HFFc6 (cell line): ENCODE data around the gene ASCL3. TPM values are rescaled to one million over a fixed set of nuclear protein-coding genes. Genes with fewer than 3 reads are reported as not detected.

Experiments
- DNase-seq: peaks from one replicate; pipeline ENCODE4 v3.0.0-alpha.2; 2018
- H3K27ac Mint-ChIP-seq: 2 replicates; pipeline ENCODE4 v1.8.0; 2020; ENCODE audit warnings: mild to moderate bottlenecking, mixed read lengths
- H3K27me3 Mint-ChIP-seq: 2 replicates; pipeline ENCODE4 v1.8.0; 2021; ENCODE audit warnings: mild to moderate bottlenecking, moderate library complexity, mixed read lengths; ENCODE audit not compliant: insufficient read depth
- H3K36me3 Mint-ChIP-seq: 2 replicates; pipeline ENCODE4 v1.8.0; 2021; ENCODE audit warnings: low read depth, mixed read lengths
- H3K4me1 Mint-ChIP-seq: 2 replicates; pipeline ENCODE4 v1.8.0; 2020; ENCODE audit warnings: low read depth, mixed read lengths
- H3K4me3 Mint-ChIP-seq: 2 replicates; pipeline ENCODE4 v1.8.0; 2020; ENCODE audit warnings: mild to moderate bottlenecking, moderate library complexity, mixed read lengths
- H3K9me3 Mint-ChIP-seq: 2 replicates; pipeline ENCODE4 v1.8.0; 2020; ENCODE audit warnings: mild to moderate bottlenecking, mixed read lengths
- total RNA-seq, 6 experiments: library from RNA; stranded (reverse); fragmentation: NEBNext Ultra II Directional; extraction: Animal tissue kit (Norgen Biotek cat#: 25700); gene quantifications; 2 replicates in 1 of 6; 3 replicates in 5 of 6; pipeline ENCODE4 v1.2.3, GENCODE V29; 2021
- TF ChIP-seq, protein P1 (sequence below): fragments of 200-600 bp; sonication (generic); IDR thresholded peaks from 2 replicates; pipeline ENCODE4 v1.5.0; 2021; ENCODE audit warnings: antibody characterized with exemption, mild to moderate bottlenecking

Gene ASCL3
- total RNA-seq, 6 experiments from 2014 or later: not detected

- TF ChIP-seq, protein P1, sequence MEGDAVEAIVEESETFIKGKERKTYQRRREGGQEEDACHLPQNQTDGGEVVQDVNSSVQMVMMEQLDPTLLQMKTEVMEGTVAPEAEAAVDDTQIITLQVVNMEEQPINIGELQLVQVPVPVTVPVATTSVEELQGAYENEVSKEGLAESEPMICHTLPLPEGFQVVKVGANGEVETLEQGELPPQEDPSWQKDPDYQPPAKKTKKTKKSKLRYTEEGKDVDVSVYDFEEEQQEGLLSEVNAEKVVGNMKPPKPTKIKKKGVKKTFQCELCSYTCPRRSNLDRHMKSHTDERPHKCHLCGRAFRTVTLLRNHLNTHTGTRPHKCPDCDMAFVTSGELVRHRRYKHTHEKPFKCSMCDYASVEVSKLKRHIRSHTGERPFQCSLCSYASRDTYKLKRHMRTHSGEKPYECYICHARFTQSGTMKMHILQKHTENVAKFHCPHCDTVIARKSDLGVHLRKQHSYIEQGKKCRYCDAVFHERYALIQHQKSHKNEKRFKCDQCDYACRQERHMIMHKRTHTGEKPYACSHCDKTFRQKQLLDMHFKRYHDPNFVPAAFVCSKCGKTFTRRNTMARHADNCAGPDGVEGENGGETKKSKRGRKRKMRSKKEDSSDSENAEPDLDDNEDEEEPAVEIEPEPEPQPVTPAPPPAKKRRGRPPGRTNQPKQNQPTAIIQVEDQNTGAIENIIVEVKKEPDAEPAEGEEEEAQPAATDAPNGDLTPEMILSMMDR: peak; percentile 78
- H3K4me3 Mint-ChIP-seq: peak overlapping the region; percentile 68
- peaks cover 11% of the 10 kb centered on the region for H3K36me3 Mint-ChIP-seq
- peaks cover 66% of the 10 kb centered on the region for H3K4me1 Mint-ChIP-seq
- H3K27ac Mint-ChIP-seq: peak overlapping the region; percentile 78
- no peak for DNase-seq
- H3K9me3 Mint-ChIP-seq: no peaks in the 10 kb centered on the region
- H3K27me3 Mint-ChIP-seq: no peaks in the 10 kb centered on the region
These were observed 28.7 kb downstream of the ASCL3 start for GRCh38 chr11:8913961-8914660.

DNA sequence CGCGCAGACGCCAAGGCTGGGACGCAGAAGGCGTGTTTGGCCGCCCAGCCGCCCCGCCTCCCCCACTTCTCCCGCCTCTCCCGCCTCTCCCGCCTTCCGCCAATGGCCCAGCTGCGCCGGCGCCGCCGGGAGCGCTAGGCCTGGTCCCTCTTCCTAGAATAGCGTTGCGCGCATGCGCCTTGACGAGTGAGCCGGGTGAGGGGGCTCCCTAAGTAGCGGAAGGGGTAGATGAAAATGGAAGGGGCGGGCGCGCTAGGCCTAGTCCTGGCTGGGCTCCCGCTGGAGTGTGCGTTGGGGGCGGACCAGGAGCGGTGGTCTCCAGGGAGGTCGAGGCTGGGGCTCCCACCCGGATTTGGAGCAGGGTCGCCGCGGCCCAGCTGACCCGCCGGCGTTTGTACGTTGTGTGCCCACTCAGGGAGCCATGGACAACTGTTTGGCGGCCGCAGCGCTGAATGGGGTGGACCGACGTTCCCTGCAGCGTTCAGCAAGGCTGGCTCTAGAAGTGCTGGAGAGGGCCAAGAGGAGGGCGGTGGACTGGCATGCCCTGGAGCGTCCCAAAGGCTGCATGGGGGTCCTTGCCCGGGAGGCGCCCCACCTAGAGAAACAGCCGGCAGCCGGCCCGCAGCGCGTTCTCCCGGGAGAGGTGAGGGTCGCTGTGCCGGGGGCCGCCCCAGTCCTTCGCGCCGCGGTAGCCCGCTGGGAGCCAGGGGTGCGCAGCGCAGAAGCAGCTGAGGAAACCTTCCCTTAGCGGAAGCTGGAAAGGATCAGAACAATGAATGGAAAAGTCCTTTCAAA lies 31.6 kb downstream of the ASCL3 start, which contains the start of gene AKIP1:
TSS of gene AKIP1 (plus strand) at position 161 of the 795 bp plus-strand sequence. CDS start at position 422, 261 bp downstream.
- H3K36me3 Mint-ChIP-seq: peaks cover 8% of the 10 kb centered on the region
- peak within 1 kb of the TSS; percentile 93 for H3K4me3 Mint-ChIP-seq
- H3K9me3 Mint-ChIP-seq: no peaks in the 10 kb centered on the region
- H3K27ac Mint-ChIP-seq: peak within 1 kb of the TSS; percentile 89
- TF ChIP-seq, protein P1: no peak
- no peaks in the 10 kb centered on the region for H3K27me3 Mint-ChIP-seq
- H3K4me1 Mint-ChIP-seq: peaks cover 66% of the 10 kb centered on the region
- peak; percentile 86 for DNase-seq

- peaks cover 68% of the 10 kb centered on the region for H3K4me1 Mint-ChIP-seq
- H3K36me3 Mint-ChIP-seq: peaks cover 6% of the 10 kb centered on the region
- H3K4me3 Mint-ChIP-seq: peak overlapping the region; percentile 93
- DNase-seq: no peak
- H3K9me3 Mint-ChIP-seq: no peaks in the 10 kb centered on the region
- H3K27ac Mint-ChIP-seq: no peak overlapping the region
- TF ChIP-seq, protein P1: no peak
- no peaks in the 10 kb centered on the region for H3K27me3 Mint-ChIP-seq
These were observed 32.2 kb downstream of the ASCL3 start for GRCh38 chr11:8910649-8911026.

DNA sequence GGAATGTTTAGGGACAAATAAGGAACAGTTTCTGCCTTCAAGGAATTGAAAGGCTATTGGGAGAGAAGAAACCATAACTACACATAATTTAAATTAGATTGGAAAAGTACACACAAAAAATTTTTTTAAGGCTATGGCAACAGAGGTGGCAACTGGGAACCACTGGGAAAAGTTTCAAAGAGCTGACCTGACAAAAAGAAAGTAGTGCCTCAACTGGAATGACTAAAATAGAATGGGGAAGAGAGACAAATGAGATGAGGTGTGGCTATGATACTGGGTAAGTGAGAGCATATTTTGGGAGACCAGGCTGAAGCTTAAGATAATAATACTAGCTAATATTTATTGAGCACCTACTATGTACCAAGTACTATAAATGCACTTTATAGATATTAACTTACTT lies 34.7 kb downstream of the ASCL3 start:
- TF ChIP-seq, protein P1: no peak
- no peak overlapping the region for H3K27ac Mint-ChIP-seq
- H3K4me3 Mint-ChIP-seq: no peak overlapping the region
- no peaks in the 10 kb centered on the region for H3K36me3 Mint-ChIP-seq
- peaks cover 55% of the 10 kb centered on the region for H3K4me1 Mint-ChIP-seq
- no peak for DNase-seq
- no peaks in the 10 kb centered on the region for H3K9me3 Mint-ChIP-seq
- no peaks in the 10 kb centered on the region for H3K27me3 Mint-ChIP-seq

DNA sequence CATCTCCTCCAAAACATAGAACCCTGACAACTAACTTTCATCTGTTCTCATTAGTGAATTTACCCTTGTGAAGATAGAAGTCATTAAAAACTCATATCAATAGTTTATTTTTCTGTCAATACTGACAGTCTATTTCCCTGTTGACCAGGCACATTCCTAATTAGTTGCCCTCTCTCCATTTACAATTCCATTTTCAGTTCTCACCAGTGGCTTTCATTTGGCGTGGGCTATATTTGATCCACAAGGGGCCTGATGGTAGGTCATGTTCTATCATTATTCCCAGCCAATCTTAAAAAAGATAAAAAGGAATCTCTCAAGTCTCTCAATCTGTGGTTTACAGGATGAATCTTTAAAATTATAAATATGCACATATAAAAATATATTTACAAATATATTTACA lies 35.7 kb downstream of the ASCL3 start:
- TF ChIP-seq, protein P1: no peak
- Mint-ChIP-seq H3K4me3 (peak overlapping the region; percentile 54), H3K4me1 (peaks cover 49% of the 10 kb centered on the region), H3K27ac (peak overlapping the region; percentile 5; the same call in 1 of the 2 replicates), H3K9me3 (no peaks in the 10 kb centered on the region; the same call in 1 of the 2 replicates), H3K36me3 (no peaks in the 10 kb centered on the region), H3K27me3 (no peaks in the 10 kb centered on the region)
- DNase-seq: no peak
